H1 (cell line): ENCODE data around the gene PRR23E. TPM values are rescaled to one million over a fixed set of nuclear protein-coding genes. Genes with fewer than 3 reads are reported as not detected.

Source experiments
- ATF2 ChIP-seq: IDR thresholded peaks from 2 replicates; pipeline ENCODE4 v1.6.1; 2012; ENCODE audit warnings: low read length, inconsistent platforms
- ATF3 ChIP-seq: IDR thresholded peaks from 2 replicates; pipeline ENCODE4 v1.6.1; 2011; ENCODE audit warnings: low read depth, mild to moderate bottlenecking, low read length; ENCODE audit not compliant: insufficient read depth
- CBX5 ChIP-seq: fragments of 300-800, 300-1000 bp; sonication (generic); IDR thresholded peaks from 2 replicates; pipeline ENCODE4 v1.7.1; 2016; ENCODE audit warnings: antibody characterized with exemption, low read length, low read depth
- CTCF ChIP-seq, 3 experiments: IDR thresholded peaks; 1 replicate in 2 of 3; 2 replicates in 1 of 3; pipeline versions ENCODE4 v1.5.1 to v1.6.1; 2011; ENCODE audit warnings: low read length in 3 of 3, mild to moderate bottlenecking in 3 of 3, inconsistent platforms in 2 of 3, low read depth in 1 of 3, moderate library complexity in 1 of 3; ENCODE audit not compliant: insufficient read depth in 1 of 3; ENCODE audit errors: control extremely low read depth in 1 of 3
- polyA plus RNA-seq, 7 experiments: library from polyadenylated mRNA; depleted of rRNA in 3 of 7; stranded (reverse) in 5 of 7; unstranded in 2 of 7; fragments of >200 nt in 5 of 7; fragments of 200-250 nt in 2 of 7; gene quantifications; 1 replicate in 5 of 7; 2 replicates in 1 of 7; 4 replicates in 1 of 7; pipeline versions ENCODE4 v1.2.1 to v1.2.3, GENCODE V29; 2011 to 2013; ENCODE audit warnings: missing spikeins in 2 of 7, mixed read lengths in 2 of 7
- total RNA-seq: library from RNA; stranded (reverse); fragmentation: NEBNext Ultra II Directional; extraction: Animal tissue kit (Norgen Biotek cat#: 25700); gene quantifications from 2 replicates; pipeline ENCODE4 v1.2.1, GENCODE V29; 2021

The PRR23E gene
- total and polyA plus RNA-seq, 2 of the 8 experiments (the other 6 are each of a cell fraction or from before 2014, with no cell fraction given): not detected

- no peak for TF ChIP-seq ATF3
- no peak for TF ChIP-seq CTCF (IDR thresholded peaks at IDR 0.05; ENCODE audit: control extremely low read depth in 1 of 3, insufficient read depth in 1 of 3, low read depth in 1 of 3, low read length in 3 of 3)
- no peak for TF ChIP-seq ATF2
- TF ChIP-seq CBX5: no peak
Measured at GRCh38 chr3:127143172-127143571, 49.8 kb upstream of the PRR23E start (continued).
